Measurements from ENCODE around the gene CASTOR1.
A peak's percentile ranks its signal among the peaks of the same experiment; 100 is the strongest.

CASTOR1 gene

GRCh38 chr22:30262917-30263741 lies 26.2 kb downstream of the CASTOR1 start:
- peak; percentile 77 for DNase-seq (ENCODE audit: low read depth)

GRCh38 chr22:30262112-30262511 lies 27.2 kb downstream of the CASTOR1 start:
- no peak for DNase-seq (ENCODE audit: low read depth)

GRCh38 chr22:30261134-30261533 lies 28.2 kb downstream of the CASTOR1 start:
- DNase-seq (ENCODE audit: low read depth): no peak

- no peak for DNase-seq (ENCODE audit: low read depth)
These were observed 28.6 kb downstream of the CASTOR1 start for GRCh38 chr22:30260682-30261081.

- no peak for DNase-seq (ENCODE audit: low read depth)
These were observed 29.0 kb downstream of the CASTOR1 start for GRCh38 chr22:30260276-30260675.

GRCh38 chr22:30254314-30254713 lies 35.0 kb downstream of the CASTOR1 start:
- DNase-seq (ENCODE audit: low read depth): no peak

- no peak for DNase-seq (ENCODE audit: low read depth)
These were observed 36.0 kb downstream of the CASTOR1 start for GRCh38 chr22:30253205-30253852.

GRCh38 chr22:30252411-30253204 lies 36.7 kb downstream of the CASTOR1 start:
- no peak for DNase-seq (ENCODE audit: low read depth)

GRCh38 chr22:30251711-30252110 lies 37.6 kb downstream of the CASTOR1 start:
- no peak for DNase-seq (ENCODE audit: low read depth)

- DNase-seq (ENCODE audit: low read depth): no peak
These were observed 38.5 kb downstream of the CASTOR1 start for GRCh38 chr22:30250661-30251267.

- no peak for DNase-seq (ENCODE audit: low read depth)
These were observed 39.2 kb downstream of the CASTOR1 start for GRCh38 chr22:30250039-30250565.

GRCh38 chr22:30249049-30250038 lies 40.0 kb downstream of the CASTOR1 start:
- DNase-seq (ENCODE audit: low read depth): no peak

- no peak for DNase-seq (ENCODE audit: low read depth)
These were observed 40.8 kb downstream of the CASTOR1 start for GRCh38 chr22:30248484-30248883.

GRCh38 chr22:30247974-30248373 lies 41.3 kb downstream of the CASTOR1 start:
- DNase-seq (ENCODE audit: low read depth): no peak

- no peak for DNase-seq (ENCODE audit: low read depth)
These were observed 41.7 kb downstream of the CASTOR1 start for GRCh38 chr22:30247561-30247960.

GRCh38 chr22:30246814-30247376 lies 42.4 kb downstream of the CASTOR1 start:
- DNase-seq (ENCODE audit: low read depth): no peak

GRCh38 chr22:30245985-30246813 lies 43.1 kb downstream of the CASTOR1 start, which contains the start of gene LIF:
Gene LIF, minus strand, starts transcription at chr22:30246759. Its CDS starts 64 bp downstream, at chr22:30246695.
- peak; percentile 51 for DNase-seq (ENCODE audit: low read depth)

GRCh38 chr22:30245181-30245984 lies 43.9 kb downstream of the CASTOR1 start:
- DNase-seq (ENCODE audit: low read depth): no peak

- DNase-seq (ENCODE audit: low read depth): no peak
These were observed 44.7 kb downstream of the CASTOR1 start for GRCh38 chr22:30244641-30245040.

All from activated T-cell treated with anti-CD3 and anti-CD28 coated beads for 24 hours (primary cell).